GM19452 (cell line): ENCODE results near the gene TPM4.
"Not testable (repeated sequence)": the region's sequence is repeated elsewhere in the genome, so short reads cannot be mapped to it uniquely, and the experiment has no call there.

Experiments
- ATAC-seq: cut with Tn5 transposase; IDR thresholded peaks from one replicate; pipeline ENCODE4 v1.9.1; 2021; ENCODE audit not compliant: unreplicated experiment

TPM4 gene

GRCh38 chr19:16076154-16076957, at the start of gene TPM4:
TSS of gene TPM4 (plus strand) at chr19:16076495. CDS start at chr19:16076566, 71 bp downstream.
- peak; percentile 52 for ATAC-seq

DNA sequence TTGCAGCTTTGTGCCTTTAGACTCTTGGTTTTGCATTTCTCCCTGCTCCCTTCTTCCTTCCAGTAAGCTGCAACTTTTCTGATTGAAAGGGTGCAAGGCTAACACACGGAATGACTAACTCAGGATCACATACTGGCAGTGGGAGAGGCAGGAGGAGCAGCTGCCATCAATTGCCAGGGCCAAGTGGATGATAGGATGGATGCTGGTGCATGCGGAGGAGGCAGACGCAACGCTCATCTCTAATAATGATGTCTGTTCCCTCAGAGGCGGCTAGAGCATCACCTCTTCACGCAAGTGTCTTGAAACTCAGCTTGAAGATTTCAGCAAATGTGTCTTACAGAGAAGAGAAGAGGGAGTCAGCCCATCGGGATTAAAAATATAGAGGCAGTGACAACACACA, 49.5 kb upstream of the TPM4 start:
- ATAC-seq = no peak

DNA sequence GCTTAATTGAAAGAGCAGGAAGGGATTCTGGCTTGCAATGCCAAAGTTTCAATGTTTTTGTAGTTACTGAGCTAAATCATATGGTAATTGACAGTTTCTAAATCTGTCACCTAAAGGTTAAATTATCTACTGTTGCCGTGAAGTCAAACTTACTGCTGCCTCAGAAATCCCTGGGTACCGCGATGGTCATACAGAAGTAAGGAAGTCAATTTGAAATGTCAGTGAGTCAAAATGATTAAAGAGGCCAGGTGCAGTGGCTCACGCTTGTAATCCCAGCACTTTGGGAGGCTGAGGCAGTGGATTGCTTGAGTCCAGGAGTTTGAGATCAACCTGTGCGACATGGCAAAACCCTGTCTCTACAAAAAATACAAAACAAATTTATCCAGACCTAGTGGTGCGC, 48.8 kb upstream of the TPM4 start:
- ATAC-seq = no peak

GRCh38 chr19:16030155-16030554, 46.1 kb upstream of the TPM4 start:
- ATAC-seq = not testable (repeated sequence)

DNA sequence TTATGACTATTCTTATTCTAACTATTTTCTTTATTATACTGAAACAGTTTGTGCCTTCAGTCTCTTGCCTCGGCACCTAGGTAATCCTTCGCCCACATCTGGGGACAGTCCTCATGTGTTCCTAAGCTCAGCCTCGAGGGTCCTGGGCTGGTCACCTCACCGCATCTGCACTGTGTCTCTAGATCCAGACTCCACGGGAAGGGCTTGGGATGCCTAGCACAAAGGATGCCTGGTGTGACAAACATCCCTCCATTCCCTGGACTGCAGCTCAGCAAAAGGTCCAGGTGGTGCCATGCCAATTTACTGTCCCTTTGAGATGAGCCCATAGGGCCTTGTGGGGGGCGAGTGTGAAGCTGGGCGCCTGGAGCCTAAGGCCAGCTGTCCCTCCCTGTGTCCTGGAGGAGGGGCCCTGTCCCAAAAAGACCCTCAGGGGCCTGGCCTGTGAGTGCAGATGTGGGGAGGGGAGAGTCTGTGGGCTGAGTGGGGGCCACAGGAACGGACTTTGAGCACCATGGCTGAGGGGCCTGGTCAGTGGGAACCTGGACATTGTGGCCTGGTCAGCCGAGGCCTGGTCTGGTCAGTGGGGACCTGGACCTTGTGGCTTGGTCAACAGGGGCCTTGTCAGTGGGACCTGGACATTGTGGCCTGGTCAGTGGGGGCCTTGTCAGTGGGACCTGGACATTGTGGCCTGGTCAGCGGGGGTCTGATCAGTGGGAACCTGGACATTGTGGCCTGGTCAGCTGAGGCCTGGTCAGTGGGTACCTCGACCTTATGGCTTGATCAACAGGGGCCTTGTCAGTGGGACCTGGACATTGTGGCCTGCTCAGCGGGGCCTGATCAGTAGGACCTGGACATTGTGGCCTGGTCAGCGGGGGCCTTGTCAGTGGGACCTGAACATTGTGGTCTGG, 45.1 kb upstream of the TPM4 start:
- ATAC-seq = no peak

- no peak for ATAC-seq
These were observed 44.5 kb upstream of the TPM4 start for GRCh38 chr19:16031872-16032200.

- ATAC-seq = no peak
These were observed 43.7 kb upstream of the TPM4 start for GRCh38 chr19:16032509-16033135.

GRCh38 chr19:16033136-16033530, 43.2 kb upstream of the TPM4 start:
- ATAC-seq = no peak

DNA sequence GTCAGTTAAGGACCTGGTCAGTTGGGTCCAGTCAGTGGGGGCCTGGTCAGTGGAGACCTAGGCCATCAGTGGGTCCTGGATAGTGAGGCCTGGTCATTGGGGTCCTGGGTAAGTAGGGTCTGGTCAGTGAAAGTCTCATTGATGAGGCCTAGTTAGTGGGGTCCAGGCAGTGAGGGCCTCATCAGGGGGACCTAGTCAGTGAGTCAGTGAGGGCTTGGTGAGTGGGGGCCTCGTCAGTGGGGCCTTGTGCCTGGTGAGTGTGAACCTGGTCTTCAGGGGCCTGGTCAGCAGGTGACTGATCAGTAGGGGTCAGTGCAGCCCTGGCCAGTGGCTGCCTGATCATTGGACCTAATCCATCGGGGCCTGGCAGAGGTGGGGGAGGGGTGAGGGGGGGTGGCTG, 42.6 kb upstream of the TPM4 start:
- ATAC-seq = no peak

DNA sequence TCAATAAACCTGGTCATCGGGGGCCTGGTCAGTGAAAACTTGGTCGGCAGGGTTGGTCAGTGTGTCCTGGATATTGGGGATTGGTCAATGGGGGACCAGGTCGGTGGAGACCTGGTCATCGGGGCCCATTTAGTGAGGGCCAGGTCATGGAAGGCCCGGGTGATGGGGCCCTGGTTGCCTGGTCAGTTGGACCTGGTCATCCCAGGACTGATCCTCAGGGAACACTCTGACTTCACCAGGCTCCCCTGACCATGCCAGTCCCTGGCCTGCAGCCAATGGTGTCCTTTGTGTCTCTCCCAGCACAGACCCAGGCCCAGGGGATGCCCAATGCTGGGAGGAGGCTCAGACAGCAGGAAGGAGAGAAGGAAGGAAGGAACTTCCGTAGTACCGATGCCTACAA, 42.1 kb upstream of the TPM4 start:
- ATAC-seq = no peak

- ATAC-seq = no peak
These were observed 41.2 kb upstream of the TPM4 start for GRCh38 chr19:16034958-16035560.

GRCh38 chr19:16035601-16036297, 40.5 kb upstream of the TPM4 start:
- ATAC-seq = no peak

- ATAC-seq = no peak
These were observed 39.8 kb upstream of the TPM4 start for GRCh38 chr19:16036397-16036925.

GRCh38 chr19:16036941-16037340, 39.4 kb upstream of the TPM4 start:
- ATAC-seq = no peak

- ATAC-seq = no peak
These were observed 38.7 kb upstream of the TPM4 start for GRCh38 chr19:16037424-16038195.

DNA sequence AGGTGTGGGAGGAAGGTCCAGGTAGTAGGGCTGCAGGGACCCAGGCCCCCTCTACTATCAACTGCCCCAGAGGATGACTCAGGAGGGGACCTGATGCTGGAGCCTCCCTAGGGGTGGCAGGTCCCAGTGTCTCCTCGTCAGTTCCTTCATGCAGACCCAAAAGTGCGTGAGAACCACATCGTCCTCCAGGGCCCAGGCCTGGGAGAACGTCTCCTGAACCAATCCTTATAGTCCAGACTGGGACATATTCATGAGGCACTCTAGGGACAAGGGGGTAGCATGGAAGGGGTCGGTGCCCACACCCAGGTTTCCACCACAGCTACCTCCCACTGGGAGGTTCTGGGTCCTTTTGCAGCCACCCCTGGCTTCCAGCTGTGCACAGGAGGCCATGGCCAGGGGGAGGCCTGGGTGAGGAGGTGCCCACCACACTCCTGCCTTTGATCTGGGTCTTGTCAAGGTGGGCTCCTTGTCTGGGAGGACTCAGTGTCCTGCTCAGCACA, 38.0 kb upstream of the TPM4 start:
- ATAC-seq = no peak

GRCh38 chr19:16039081-16039480, 37.2 kb upstream of the TPM4 start:
- no peak for ATAC-seq

- no peak for ATAC-seq
These were observed 36.8 kb upstream of the TPM4 start for GRCh38 chr19:16039545-16039944.

GRCh38 chr19:16040642-16041041, 35.7 kb upstream of the TPM4 start:
- no peak for ATAC-seq
